HG03469 (cell line): Measurements from ENCODE around the gene DCTN2.

Source experiments
- ATAC-seq: cut with Tn5 transposase; IDR thresholded peaks from one replicate; pipeline ENCODE4 v1.9.1; 2021; ENCODE audit warnings: mild to moderate bottlenecking, moderate library complexity, moderate number of reproducible peaks; ENCODE audit not compliant: unreplicated experiment

The DCTN2 gene

GRCh38 chr12:57550641-57551549, 3.9 kb upstream of the DCTN2 start:
- no peak for ATAC-seq

GRCh38 chr12:57549909-57550640, 3.1 kb upstream of the DCTN2 start, which contains the start of gene KIF5A:
Gene KIF5A (plus strand): TSS chr12:57550044. CDS start chr12:57550272, 228 bp downstream.
- no peak for ATAC-seq

- ATAC-seq: no peak
Measured at GRCh38 chr12:57549203-57549908, 2.4 kb upstream of the DCTN2 start.

GRCh38 chr12:57548488-57548887, 1.5 kb upstream of the DCTN2 start:
- no peak for ATAC-seq

- no peak for ATAC-seq
Measured at GRCh38 chr12:57548013-57548315, 972 bp upstream of the DCTN2 start.

GRCh38 chr12:57547288-57548012, 458 bp upstream of the DCTN2 start:
- ATAC-seq: no peak

GRCh38 chr12:57545809-57546437, 1.1 kb downstream of the DCTN2 start:
- no peak for ATAC-seq

- ATAC-seq: no peak
Measured at GRCh38 chr12:57543581-57543980, 3.4 kb downstream of the DCTN2 start.

- no peak for ATAC-seq
Measured at GRCh38 chr12:57541717-57542116, 5.3 kb downstream of the DCTN2 start.

- no peak for ATAC-seq
Measured at GRCh38 chr12:57541001-57541400, 6.0 kb downstream of the DCTN2 start.

- no peak for ATAC-seq
Measured at GRCh38 chr12:57539134-57539768, 7.7 kb downstream of the DCTN2 start.

- ATAC-seq: no peak
Measured at GRCh38 chr12:57536597-57536942, 10.4 kb downstream of the DCTN2 start.

GRCh38 chr12:57535764-57536596, 11.0 kb downstream of the DCTN2 start:
- ATAC-seq: no peak

GRCh38 chr12:57534991-57535543, 11.9 kb downstream of the DCTN2 start:
- no peak for ATAC-seq

- no peak for ATAC-seq
Measured at GRCh38 chr12:57534250-57534649, 12.7 kb downstream of the DCTN2 start.

- no peak for ATAC-seq
Measured at GRCh38 chr12:57533108-57533507, 13.9 kb downstream of the DCTN2 start.

- no peak for ATAC-seq
Measured at GRCh38 chr12:57531836-57532235, 15.2 kb downstream of the DCTN2 start.

- ATAC-seq: no peak
Measured at GRCh38 chr12:57530396-57531142, 16.4 kb downstream of the DCTN2 start.
